GM19395 (cell line): ENCODE data around the gene TMEM238.
"Not testable (repeated sequence)": the region's sequence is repeated elsewhere in the genome, so short reads cannot be mapped to it uniquely, and the experiment has no call there.

ENCODE experiments used
- ATAC-seq: cut with Tn5 transposase; IDR thresholded peaks from one replicate; pipeline ENCODE4 v1.9.1; 2021; ENCODE audit warnings: mild to moderate bottlenecking, moderate library complexity; ENCODE audit not compliant: unreplicated experiment

Gene TMEM238, protein sequence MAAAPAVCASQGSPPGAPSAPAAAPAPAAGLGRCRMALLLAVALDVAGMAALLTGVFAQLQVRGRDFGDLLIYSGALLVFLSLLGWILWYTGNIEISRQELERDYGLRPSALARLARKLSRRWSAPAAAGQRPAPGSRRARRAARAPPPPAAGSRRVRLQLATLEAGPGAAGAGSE

DNA sequence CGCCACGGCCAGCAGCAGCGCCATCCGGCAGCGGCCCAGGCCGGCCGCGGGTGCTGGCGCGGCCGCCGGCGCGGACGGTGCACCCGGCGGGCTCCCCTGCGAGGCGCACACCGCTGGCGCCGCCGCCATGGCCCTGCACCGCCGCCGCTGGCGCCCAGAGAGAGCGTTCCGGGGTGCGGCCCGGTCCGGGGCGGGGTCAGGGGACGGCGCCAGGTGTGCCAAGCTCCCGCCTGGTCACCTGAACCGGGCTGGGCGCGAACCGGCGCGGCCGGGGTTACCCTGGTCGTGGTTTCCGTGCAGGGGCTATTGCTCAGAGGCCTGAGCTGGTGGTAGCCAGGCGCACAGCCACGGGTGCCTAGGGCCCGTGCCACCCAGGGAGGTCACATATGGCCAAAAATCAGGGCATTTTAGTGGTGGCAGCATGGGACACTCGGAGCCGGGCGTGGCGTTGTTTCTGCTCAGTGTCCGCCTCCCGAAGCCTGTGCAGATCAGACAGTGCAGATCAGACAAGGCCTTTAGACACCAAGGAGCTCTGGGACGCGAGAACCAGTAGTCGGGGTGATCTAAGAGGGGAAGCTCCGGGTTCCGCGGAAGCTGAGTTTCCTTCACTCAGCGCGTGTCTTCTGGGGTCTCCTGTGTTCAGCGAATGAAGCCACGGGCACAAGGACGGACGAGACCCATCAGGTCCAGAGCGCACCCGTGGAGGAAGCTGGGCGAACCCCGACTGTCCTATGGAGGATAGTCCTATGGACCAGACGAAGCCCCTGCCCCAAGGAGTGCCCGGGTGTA lies at the start of gene TMEM238:
Gene TMEM238, minus strand, starts transcription at position 162 of the 789 bp plus-strand sequence. Its CDS starts 33 bp downstream, at position 129.
- no peak for ATAC-seq

DNA sequence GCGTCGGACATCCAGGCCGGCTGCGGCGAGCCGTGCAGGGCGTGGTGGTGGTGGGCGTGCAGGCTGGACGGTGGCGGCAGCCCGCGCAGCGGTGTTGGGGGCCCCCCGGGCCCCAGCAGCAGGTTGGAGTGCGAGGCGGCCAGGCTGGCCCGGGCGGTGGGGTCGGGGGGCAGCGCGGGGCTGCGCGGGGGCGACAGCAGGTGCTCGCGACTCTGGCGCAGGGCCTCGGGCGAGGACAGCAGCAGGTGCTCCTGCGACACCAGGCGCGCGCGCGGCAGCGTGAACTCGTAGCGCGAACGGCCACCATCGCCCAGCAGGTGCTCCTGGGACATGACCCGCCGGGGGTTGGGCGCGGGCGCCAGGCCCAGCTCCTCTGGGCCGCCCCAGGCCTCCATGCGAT lies 49.2 kb upstream of the TMEM238 start:
- no peak for ATAC-seq

DNA sequence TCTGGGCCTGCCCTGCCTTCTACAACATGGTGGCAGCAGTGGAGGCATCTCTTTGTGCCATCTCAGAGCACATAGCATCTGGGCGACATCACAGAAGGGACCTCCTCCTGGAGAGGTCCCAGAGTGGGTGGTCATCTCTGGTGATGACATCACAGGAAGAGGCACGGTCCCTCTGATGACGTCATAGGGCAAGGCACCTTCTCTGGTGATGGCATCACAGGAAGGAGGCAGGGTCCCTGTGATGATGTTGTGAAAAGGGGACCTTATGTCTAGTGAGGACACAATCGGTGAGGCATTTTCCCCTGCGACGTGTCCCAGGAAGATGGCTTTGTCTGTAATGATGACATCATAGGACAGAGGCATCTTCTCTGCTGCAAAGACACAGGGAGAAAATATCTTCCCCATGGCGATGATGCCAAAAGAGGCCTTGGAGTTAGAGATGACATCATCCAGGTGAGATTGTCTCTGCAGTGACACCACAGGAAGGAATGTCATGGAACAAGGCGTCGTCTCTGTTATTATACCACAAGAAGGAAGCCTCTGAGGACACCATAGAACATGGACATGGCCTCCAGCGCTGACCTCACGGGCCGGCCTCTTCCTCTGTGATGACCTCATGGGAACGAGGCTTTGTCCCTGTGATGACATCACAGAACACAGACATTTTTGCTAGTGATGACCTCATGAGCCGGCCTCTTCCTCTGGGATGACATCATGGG lies 48.3 kb upstream of the TMEM238 start:
- ATAC-seq = no peak

DNA sequence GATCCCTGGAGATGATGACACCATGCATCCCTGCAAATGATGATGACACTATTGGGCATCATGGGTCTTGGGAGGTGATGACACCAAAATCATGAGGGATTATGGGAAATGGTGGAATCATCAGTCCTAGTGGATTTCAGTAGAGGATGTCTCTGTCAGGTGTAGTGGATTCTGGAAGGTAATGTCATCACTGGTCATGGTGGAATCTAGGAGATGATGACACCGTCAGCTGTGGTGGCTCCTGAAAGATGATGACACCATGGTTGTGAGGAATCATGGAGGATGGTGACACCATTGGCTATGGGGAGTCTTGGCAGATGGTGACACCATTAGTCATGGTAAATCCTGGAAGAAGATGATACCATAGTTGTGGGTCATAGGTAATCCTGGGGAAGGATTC lies 47.1 kb upstream of the TMEM238 start:
- ATAC-seq = no peak

DNA sequence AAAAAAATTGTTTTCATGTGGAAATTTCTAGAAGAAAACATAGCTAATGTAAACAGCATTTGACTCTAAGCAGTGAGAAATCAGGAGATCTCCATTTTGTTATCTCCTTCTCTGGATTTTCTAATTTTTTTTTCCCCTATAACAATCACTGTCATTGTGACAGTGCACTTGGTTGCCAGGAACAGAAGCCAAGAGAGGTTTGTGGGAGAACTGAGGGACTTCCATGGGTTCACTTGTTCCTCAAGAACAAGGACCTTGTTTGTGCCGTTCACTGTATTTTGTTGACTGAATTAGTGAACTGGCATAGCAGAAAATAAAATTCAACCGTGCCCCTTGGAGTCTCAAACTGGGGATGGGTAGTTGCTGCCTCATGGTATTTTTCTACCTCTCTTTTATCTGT lies 42.0 kb upstream of the TMEM238 start:
- ATAC-seq = no peak

DNA sequence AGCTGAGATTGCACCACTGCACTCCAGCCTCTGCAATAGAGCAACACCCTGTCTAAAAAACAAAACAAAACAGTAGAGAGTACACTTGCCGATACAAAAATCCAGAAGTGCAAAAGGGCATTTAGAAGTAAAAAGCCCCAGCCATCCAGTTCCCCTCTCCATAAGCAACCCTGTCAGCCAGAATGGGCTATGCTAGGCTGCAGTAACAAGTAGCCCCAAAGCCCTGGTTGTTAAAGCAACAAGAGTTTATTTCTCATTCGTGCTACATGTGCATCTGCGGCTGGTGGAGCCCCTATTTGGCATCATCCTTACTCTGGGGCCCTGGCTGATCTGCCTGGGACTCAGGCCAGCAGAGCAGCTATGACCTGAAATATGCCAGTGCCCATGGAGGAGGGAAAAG lies 40.4 kb upstream of the TMEM238 start:
- ATAC-seq = no peak

DNA sequence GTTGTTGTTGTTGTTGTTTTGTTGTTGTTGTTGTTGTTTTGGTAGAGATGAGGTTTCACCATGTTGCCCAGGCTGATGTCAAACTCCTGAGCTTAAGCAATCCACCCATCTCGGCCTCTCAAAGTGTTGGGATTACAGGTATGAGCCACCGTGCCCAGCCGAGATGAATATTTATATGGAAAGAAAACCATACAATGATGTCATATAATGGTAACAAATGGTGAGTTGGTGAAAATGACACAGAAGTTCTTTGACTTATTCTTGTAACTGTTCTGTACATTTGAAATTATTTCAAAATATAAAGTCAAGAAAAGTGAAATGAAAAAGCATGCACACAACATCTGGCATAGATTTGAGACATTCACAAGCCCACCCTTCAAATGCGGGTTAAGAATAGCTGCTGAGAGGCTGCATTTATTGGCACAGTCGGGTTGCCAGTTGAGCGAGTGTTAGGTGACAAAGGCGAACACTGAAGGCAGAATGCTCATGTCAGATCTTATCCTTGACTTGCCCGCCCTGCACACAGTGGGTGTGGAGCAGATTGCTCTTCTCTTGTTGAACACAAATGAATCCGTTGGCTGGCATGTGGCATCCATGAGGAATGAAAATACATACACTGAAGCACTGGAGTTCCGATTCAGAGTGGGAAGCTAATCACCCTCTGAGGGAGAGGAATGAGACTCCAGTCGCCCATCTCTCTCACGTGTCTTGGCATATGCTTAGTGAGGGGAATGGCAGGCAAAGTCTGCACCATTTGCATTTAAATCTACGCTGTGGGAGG lies 39.3 kb upstream of the TMEM238 start:
- no peak for ATAC-seq

DNA sequence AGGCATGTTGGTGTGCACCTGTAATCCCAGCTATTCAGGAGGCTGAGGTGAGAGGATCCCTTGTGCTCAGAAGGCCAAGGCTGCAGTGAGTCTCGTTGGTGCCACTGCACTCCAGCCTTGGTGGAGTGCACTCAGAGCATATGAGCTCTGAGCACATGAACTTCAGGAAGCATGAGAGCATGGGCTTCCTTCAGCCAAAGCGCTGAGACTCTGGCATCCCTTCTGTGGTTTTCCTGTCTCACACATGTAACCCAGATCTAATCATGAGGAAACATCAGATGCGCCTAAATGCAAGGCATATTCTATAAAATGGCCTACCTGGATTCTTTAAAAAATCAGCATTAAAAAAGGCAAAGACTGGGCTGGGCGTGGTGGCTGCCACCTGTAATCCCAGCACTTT lies 37.2 kb upstream of the TMEM238 start:
- ATAC-seq = not testable (repeated sequence)

DNA sequence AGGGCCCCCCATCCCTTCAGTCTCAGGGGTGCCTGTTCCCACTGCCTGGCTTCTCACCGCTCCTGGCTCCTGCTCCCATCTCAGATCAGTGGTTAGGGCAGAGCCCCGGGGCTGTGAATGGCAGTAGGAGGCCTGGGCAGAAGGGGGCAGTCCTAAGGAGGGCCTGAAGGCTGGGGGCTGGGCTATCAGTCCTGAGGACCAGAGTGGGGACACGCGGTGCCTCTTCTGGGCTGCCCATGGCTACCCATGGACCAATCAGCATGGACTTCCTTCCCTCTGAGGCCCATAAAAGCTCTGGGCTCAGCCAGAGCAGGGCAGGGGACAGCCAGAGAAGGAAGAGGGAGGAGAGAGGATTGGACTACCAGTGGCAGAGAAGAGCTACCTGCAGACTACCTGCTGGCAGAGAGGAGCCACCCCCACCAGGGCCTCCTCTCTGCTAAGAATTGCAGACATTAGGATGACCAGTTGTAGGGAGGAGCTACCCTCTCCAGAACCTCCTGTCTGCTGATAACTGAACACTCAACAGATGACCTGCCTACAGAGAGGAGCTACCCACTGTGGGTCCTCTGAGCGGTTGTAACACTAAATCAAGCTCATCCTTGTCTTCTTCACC lies 35.6 kb upstream of the TMEM238 start:
- ATAC-seq = no peak

DNA sequence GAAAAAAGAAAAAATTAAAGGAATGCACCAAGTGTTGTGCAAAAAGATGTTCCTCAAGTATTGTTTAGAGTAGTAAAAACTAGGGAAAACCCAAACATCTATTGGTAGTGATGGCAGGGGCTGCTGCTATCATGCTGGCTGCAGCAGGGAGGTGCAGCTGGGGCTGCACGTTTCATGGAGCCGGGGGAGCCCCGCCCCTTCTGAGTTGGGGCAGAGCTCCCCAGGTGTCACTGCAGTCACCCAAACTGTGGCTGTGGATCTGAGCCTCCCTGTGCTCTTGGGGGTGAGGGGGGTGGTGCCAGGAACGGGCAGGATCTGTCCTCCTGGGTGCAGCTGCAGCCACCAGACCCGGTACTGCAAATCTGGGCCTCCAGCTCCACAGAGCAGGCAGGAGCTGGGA lies 35.0 kb upstream of the TMEM238 start:
- no peak for ATAC-seq

DNA sequence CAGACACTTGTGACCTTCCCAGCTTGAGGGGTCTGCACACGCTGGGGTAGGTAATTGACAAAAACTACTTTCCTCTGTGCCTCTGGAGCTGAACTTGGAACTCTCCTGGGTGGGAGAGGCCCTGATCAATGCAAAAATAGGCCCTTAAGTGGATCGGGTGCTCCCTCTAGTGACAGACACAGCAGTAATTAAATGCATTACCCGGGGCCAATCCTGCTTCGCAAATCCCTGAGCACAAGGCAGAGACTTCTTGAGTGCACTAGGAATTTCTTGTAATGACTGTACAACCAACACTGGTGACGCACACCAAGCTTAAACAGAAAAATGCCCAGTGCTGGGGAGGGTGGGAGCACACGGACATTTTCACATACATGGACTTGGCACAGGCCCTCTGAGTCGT lies 34.1 kb upstream of the TMEM238 start:
- no peak for ATAC-seq

DNA sequence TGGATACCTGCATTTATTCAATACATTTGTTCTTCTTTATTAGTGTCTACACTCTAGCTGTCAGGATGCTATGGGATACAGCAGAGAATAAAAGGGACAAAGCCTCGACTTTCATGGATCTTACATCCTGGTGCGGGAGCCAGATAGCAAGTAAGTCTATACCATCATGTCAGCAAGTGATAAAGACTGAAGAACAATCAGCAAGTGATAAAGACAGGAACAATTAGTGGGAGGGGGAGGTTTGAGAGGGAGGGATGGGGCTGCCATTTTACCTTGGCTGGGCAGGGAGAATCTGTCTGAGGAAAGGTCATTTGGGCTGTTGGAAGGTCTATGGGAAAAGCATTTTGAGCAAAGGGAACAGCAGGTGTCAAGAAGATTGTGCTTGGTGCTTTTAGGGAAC lies 26.1 kb upstream of the TMEM238 start:
- no peak for ATAC-seq

DNA sequence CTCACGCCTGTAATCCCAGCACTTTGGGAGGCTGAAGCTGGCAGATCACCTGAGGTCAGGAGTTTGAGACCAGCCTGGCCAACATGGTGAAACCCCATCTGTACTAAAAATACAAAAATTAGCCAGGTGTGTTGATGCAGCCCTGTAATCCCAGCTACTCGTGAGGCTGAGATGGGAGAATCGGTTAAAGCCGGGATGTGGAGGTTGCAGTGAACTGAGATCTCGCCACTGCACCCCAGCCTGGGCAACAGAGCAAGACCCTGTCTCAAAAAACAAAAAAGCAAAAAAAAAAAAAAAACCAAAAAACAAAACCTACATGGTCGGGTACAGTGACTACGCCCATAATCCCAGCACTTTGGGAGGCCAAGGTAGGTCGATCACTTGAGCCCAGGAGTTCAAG lies 25.1 kb upstream of the TMEM238 start:
- ATAC-seq = not testable (repeated sequence)

DNA sequence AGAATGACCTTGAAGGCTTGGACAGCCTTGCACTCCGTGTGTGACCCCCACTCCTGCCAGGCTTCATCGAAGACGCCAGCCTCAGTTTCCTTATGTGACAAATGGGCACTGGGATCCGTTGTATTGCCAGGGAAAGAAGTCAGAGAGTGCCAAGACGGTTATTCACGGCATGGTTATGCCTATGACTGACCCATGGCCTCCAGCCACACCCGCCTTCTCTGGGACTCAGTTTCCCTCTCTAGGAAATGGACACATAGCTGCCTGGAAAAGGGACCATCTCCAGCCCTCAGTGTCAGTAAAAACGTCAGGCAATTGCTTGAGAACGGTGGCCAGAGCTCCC lies 24.4 kb upstream of the TMEM238 start:
- ATAC-seq = no peak

DNA sequence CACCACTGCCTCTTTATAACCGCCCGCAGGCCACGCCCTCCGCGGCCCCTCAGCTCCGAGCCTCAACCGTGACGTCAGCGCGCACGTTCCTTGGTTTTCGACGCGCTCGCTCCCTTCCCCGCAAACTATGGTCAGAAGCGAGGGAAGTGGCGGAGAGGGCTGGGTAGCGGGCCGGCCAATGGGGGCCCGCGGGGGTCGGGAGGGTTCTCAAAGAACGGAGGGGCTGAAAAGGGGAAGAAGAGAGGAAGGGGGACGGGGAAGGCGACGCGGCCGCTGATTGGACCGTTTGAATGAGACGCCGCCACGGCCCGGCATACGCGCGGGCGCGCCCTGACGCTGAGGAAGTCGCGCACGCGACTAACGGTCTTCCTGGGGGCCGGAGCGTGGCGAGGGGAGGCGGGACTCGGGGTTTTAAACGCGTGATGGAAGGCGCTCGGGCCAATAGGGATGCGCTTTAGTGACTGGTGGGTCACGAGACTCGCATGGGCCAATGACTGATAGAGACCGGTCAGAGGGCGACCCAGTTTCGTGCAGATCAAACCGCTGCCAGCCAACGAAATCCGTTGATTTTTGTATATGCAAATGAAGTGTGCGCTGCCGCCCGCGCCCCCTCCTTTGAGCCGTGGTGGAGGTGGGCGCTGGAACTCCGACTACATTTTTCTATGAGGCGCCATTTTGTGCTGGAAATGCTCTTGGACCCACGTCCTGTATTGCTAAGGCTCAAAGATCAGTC lies 23.9 kb upstream of the TMEM238 start:
- peak; percentile 88 for ATAC-seq

DNA sequence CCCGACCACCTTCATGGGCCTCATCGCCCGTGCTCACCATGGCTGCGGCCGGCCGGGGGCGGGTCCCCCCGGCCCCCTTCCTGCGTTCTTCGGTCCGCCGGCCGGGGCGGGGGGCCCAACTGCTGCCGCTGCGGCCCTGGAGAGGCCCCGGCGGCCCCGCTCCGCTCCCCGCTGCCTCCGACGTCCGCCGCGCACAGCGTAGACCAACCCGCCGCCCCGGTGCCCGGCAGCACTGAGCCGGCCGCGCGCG lies 23.4 kb upstream of the TMEM238 start, which contains the start of gene UBE2S:
Gene UBE2S, minus strand, starts transcription at position 239 of the 250 bp plus-strand sequence. Its CDS starts 199 bp downstream, at position 40.
- ATAC-seq = not testable (repeated sequence)

DNA sequence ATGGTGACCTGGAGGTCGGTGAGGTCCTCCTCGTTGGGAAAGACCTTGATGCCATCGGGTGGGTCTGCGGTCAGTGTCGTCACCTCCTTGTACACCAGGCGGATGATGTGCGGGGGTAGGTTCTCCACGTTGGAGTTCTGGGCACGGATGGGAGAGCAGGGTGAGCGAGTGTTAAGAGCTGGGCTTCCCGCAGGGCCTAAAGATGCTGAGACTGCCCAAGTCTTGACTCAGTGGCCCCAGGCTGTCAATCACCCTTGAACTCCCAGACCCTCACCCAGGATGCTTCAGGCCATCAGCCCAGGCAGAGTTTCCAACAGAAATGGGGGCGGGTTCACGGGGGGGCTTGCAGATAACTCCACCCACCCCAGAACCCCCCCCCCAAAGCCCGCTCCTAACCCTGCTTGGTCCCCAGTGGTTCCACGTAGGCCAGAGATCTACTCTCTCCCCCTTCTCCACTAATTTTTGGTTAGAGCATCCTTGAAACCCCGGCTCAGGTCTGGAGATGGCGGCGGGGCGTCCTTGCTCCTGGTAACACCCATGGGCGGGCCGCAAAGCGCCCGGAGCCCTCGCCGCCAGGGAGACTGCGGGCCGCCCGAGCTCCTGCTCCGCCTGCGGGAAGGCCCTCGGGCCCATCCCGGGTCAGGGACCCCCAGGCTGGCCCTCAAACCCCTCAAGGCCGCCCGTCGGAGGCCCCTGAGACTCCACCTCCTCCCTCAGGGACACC lies 22.9 kb upstream of the TMEM238 start:
- ATAC-seq = peak; percentile 18

DNA sequence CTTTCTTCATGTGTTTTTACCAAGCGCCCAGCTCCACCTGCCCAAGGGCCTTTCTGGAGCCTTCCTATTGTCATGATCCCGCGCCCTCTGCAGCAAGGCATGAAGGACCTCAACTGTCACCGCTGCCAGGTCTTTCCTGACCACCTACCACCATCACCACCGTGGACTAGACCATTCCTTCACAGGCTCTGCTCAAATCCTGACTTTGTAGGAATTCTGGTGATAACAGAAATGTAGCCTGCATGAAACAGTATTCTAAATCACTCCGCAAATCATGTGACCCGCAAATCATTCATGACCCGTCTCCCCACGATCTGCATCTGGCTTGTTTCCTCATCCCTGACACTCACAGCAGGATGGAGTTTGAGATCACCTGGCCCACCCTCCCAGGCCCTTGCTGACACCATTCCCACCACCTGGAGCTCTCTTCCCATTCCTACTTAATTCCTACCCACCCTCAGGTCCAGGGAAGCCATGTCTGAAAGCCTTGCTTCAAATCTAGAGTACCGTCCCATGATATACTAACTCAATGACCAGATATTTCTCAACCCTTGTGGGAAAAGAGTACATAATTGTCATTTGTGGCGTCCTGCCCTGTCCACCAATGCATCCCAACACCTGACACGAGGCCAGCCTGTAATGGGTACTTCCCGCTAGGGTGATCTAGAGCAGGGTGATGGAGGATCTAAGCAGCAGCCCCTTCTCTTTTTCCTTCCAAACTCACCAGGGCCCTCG lies 22.2 kb upstream of the TMEM238 start:
- ATAC-seq = no peak

DNA sequence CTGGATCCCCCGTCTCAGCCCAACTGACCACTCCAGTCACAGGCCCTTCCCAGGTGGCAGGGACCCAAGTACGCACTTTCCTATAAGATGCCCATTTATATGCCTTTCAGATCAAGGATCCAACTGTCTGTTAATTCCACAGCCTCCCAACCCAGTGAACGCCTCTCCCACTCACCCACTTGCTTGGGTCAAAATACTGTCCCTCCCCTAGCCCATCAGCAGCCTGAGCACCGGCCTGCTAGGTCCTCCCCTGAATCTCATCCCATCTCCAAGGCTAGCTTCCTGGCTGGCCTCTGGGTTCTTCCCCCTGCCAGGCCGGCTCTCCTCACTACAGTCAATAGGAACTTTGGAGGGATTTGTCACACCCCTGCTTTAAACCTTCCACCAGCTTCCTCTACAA lies 21.5 kb upstream of the TMEM238 start:
- no peak for ATAC-seq
